ENCODE measurements around the gene BMERB1.
A peak's percentile ranks its signal among the peaks of the same experiment; 100 is the strongest.
"Not testable (repeated sequence)": the region's sequence is repeated elsewhere in the genome, so short reads cannot be mapped to it uniquely, and the experiment has no call there.

BMERB1 gene

DNA sequence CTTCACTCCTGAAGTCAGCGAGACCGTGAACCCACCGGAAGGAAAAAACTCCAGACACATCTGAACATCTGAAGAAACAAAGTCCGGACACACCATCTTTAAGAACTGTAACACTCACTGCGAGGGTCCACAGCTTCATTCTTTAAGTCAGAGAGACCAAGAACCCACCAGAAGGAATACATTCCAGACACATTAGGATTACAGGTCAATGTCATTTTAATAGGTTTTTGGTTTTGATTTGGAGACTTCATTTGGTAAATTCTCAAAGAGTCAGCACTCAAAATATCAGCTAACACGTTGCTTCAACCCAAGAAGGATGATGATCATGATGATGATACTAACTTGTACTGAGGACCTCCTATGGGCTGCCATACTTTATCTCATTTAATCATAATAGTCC is 7.6 kb upstream of the BMERB1 start:
- no peak for DNase-seq

- DNase-seq = peak; percentile 57 to 66
Observed at GRCh38 chr16:15427648-15428239, 6.6 kb upstream of the BMERB1 start.

DNA sequence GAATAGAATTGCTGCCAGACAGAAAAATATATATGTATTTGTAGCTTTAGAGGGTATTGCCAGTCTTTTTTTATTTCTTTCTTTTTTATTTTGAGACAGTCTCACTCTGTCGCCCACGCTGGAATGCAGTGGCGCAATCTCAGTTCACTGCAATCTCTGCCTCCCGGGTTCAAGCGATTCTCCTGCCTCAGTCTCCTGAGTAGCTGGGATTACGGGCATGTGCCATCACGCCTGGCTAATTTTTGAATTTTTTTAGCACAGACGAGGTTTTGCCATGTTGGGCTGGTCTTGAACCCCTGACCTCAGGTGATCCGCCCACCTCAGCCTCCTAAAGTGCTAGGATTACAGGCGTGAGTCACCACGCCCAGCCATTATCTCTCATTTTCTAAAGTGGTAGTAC is 3.5 kb upstream of the BMERB1 start:
- DNase-seq = not testable (repeated sequence)

DNA sequence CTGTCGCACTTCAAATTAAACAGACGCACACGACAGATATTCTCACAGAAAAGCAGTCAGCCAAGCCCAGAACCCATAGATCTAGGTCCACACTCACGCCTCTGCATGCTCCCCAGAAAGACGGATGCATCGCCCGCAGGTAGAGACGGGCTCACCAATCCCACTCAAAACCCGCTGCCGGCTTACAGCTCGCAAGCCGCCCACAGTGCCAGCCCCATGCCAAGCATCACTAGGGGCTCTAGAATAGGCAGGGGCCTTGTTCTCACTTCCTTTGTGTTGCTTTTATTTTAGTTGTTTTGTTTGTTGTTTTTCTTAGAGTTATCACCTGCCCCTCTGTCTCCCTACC is 336 bp upstream of the BMERB1 start:
- no peak for DNase-seq

DNA sequence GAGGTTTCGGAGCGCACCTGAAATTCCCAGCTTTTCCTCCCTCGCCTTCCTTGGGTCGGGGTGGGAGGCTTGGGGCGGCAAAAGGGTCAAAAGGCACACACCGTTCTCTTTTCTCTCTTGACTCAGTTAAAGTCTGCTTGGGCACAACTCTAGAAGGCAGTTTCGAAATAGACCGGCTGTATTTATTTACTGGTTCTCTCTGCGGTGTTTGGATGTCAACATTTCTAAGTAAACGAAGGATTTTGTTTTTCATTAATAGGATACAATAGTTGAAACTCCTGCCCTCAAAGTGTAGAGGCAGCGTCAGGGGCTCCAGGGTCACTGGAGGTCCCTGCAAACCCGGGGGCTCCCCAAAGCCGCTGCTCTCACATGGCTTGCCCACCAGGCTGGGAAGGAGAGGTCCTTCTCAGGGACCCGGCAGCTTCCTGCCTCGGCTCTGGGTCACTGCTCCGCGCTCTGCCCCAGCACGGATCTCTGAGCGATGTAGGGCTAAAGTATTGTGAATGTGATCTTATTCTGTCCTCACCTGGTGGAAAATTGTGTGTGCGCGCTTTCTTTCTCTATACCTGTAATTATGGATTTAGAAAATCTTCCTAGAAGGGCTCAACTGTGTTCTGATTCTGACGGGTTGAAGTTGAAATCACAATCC is 952 bp downstream of the BMERB1 start:
- peak; percentile 17 to 22 for DNase-seq

- no peak for DNase-seq
Observed at GRCh38 chr16:15439102-15439501, 4.7 kb downstream of the BMERB1 start.

- no peak for DNase-seq
Observed at GRCh38 chr16:15439521-15439920, 5.1 kb downstream of the BMERB1 start.

GRCh38 chr16:15440852-15441251 is 6.5 kb downstream of the BMERB1 start:
- no peak for DNase-seq

GRCh38 chr16:15442140-15442539 is 7.8 kb downstream of the BMERB1 start:
- not testable (repeated sequence) for DNase-seq

- DNase-seq = no peak
Observed at GRCh38 chr16:15443753-15444152, 9.4 kb downstream of the BMERB1 start.

DNA sequence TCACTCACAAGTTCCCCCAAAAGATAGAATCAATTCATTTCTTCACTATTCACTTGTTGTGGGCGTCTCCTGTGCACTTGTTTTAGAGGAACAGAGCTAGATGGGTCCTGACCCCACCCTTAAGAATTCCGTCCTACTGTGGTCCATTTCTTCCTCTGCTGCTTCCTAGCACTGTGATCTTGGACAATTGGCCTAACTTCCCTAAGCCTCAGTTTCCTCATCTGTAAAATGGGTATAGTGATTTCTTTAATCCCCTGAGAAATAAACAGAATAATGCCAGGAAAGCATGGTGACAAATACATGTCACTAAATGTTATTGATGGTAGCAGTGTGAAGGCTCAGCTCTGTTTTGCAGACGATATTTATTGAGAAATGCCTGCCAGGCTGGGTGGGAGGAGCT is 9.9 kb downstream of the BMERB1 start:
- no peak for DNase-seq

- no peak for DNase-seq
Observed at GRCh38 chr16:15445450-15445849, 11.1 kb downstream of the BMERB1 start.

GRCh38 chr16:15446901-15447300 is 12.5 kb downstream of the BMERB1 start:
- no peak for DNase-seq

- no peak for DNase-seq
Observed at GRCh38 chr16:15450624-15451023, 16.2 kb downstream of the BMERB1 start.

GRCh38 chr16:15451098-15451731 is 16.8 kb downstream of the BMERB1 start:
- DNase-seq = no peak

DNA sequence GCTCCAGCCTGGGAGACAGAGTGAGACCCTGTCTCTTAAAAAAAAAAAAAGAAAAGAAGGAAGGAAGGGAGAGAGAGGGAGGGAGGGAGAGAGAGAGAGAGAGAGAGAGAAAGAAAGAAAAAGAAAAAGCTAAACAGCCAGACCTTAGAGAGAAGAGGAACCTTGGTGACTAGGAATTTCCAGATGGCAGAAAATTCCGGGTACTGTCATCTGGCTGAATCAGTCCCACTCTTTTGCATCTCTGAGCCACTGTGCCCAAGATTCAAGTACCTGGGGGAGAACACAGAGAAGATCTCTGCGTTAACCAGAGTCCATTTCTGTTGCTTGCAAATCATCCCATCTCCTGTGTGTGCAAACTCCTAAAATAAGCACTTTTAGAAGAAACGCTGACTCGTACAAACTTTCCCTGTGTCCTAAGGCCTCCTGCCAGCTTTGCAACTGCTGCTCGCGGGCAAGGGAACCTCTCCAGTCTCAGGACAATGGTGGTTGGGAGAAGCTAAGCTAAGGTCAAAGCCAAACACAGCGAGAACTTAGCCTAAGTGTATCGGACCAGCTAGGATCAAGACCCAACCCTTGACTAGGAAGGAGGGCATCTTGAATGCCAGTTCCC is 18.0 kb downstream of the BMERB1 start:
- DNase-seq = no peak

- not testable (repeated sequence) for DNase-seq
Observed at GRCh38 chr16:15453296-15453695, 18.9 kb downstream of the BMERB1 start.

DNA sequence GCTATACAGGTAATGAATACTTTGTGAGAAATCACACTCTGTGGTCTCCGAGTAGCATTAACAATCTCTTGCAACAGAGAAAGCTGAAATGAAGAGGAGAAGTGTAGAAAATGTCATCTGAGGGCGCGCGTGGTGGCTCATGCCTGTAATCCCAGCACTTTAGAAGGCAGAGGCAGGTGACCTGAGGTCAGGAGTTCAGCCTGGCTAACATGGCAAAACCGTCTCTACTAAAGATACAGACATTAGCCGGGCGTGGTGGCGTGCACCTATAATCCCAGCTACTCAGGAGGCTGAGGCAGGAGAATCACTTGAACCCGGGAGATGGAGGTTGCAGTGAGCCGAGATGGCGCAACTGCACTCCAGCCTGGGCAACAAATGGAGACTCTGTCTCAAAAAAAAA is 20.5 kb downstream of the BMERB1 start:
- not testable (repeated sequence) for DNase-seq

DNA sequence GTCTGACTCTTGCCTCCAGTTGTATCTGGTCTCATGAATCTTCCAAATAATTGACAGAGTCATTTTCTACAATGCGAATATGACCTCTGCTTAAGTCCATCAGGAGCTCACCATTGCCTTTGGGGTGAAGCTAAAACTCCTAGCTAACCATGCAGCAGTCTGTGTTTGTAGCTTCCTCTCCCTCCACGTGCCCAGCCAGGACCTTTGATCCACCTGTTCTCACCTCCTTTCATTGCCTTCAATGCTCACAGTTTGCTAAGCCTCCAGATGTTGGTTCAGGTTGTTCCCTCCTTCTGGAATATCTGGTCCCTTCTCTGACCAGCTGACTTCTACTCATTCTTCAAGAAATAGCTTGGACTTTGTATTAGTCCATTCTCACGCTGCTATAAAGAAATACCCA is 23.0 kb downstream of the BMERB1 start:
- no peak for DNase-seq

GRCh38 chr16:15457958-15458357 is 23.6 kb downstream of the BMERB1 start:
- DNase-seq = no peak

DNA sequence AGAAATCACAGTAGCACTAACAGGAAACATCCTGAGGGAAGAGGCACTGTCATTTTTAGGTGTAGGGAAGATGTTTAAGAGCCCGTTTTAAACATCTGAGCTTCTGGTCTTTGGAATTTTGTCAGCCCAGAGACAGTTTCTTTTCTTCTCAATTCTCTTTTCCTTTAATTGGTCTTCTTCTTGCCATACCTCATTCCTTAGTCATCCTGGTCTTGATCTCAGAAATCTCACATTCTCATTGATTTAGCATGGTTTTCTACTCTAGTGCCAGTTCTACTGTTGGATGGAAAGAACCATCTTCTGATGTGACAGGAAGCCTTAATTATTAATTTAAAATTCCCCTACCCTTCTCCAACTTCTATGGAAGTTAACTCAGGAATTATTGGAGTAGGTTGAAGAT is 25.4 kb downstream of the BMERB1 start:
- DNase-seq = no peak

DNA sequence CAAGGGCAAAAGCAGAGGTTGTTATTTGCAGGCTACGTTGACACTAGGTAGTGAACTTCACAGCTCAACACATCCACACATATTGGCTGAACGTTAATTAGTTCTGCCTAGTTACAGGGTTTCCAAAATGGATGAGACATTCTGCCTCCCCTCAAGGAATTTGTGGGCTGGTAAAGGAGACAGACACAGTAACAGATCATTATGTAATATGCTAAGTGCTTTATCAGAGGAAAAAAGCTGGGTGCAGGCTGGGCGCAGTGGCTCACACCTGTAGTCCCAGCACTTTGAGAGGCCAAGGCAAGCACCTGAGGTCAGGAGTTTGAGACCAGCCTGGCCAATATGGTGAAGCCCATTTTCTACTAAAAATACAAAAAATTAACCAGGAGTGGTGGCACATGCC is 26.2 kb downstream of the BMERB1 start:
- no peak for DNase-seq

- DNase-seq = no peak
Observed at GRCh38 chr16:15461376-15461775, 27.0 kb downstream of the BMERB1 start.
